ENCODE results near the gene CLK1.
"Not testable (repeated sequence)": the region's sequence is repeated elsewhere in the genome, so short reads cannot be mapped to it uniquely, and the experiment has no call there.

Gene CLK1

GRCh38 chr2:200843993-200844948 is 20.2 kb downstream of the CLK1 start:
- DNase-seq (ENCODE audit: low spot score in 2 of 2) (no peak), ATAC-seq (ENCODE audit: low read depth) (no peak)
- Mint-ChIP-seq H3K27me3 (no peaks in the 10 kb centered on the region), H3K9me3 (no peaks in the 10 kb centered on the region), H3K27ac (no peak overlapping the region), H3K4me3 (no peak overlapping the region), H3K36me3 (no peaks in the 10 kb centered on the region), H3K4me1 (no peaks in the 10 kb centered on the region)

GRCh38 chr2:200839513-200839912 is 24.9 kb downstream of the CLK1 start:
- Mint-ChIP-seq H3K9me3 (peaks cover 6% of the 10 kb centered on the region), H3K4me1 (no peaks in the 10 kb centered on the region), H3K4me3 (no peak overlapping the region), H3K27ac (no peak overlapping the region), H3K36me3 (no peaks in the 10 kb centered on the region), H3K27me3 (no peaks in the 10 kb centered on the region)
- ATAC-seq (ENCODE audit: low read depth) (no peak), DNase-seq (ENCODE audit: low spot score in 2 of 2) (no peak)

- DNase-seq (ENCODE audit: low spot score in 2 of 2) (no peak), ATAC-seq (ENCODE audit: low read depth) (no peak)
- Mint-ChIP-seq H3K9me3 (peaks cover 6% of the 10 kb centered on the region), H3K27ac (no peak overlapping the region), H3K4me1 (no peaks in the 10 kb centered on the region), H3K4me3 (no peak overlapping the region), H3K36me3 (no peaks in the 10 kb centered on the region), H3K27me3 (no peaks in the 10 kb centered on the region)
Measured at GRCh38 chr2:200834701-200835100, 29.8 kb downstream of the CLK1 start.

GRCh38 chr2:200829258-200829655 is 35.2 kb downstream of the CLK1 start:
- ATAC-seq (ENCODE audit: low read depth) = no peak
- Mint-ChIP-seq H3K9me3 (no peaks in the 10 kb centered on the region), H3K4me3 (no peak overlapping the region), H3K27ac (no peak overlapping the region), H3K27me3 (no peaks in the 10 kb centered on the region), H3K4me1 (no peaks in the 10 kb centered on the region), H3K36me3 (peaks cover 7% of the 10 kb centered on the region)
- no peak for DNase-seq (ENCODE audit: low spot score in 2 of 2)

GRCh38 chr2:200828572-200829257 is 35.7 kb downstream of the CLK1 start:
- DNase-seq (ENCODE audit: low spot score in 2 of 2) (no peak), ATAC-seq (ENCODE audit: low read depth) (no peak)
- Mint-ChIP-seq H3K4me3 (no peak overlapping the region), H3K9me3 (no peaks in the 10 kb centered on the region), H3K27ac (no peak overlapping the region), H3K27me3 (no peaks in the 10 kb centered on the region), H3K4me1 (no peaks in the 10 kb centered on the region), H3K36me3 (peaks cover 7% of the 10 kb centered on the region)

GRCh38 chr2:200828104-200828503 is 36.4 kb downstream of the CLK1 start:
- ATAC-seq (ENCODE audit: low read depth) = no peak

GRCh38 chr2:200821686-200822245 is 42.7 kb downstream of the CLK1 start:
- peaks cover 29% of the 10 kb centered on the region for H3K36me3 Mint-ChIP-seq
- H3K9me3 Mint-ChIP-seq = no peaks in the 10 kb centered on the region
- no peak overlapping the region for H3K27ac Mint-ChIP-seq

More at GRCh38 chr2:200828104-200828503, 36.4 kb downstream of the CLK1 start:
- H3K36me3 Mint-ChIP-seq = peaks cover 7% of the 10 kb centered on the region
- H3K4me3 Mint-ChIP-seq = no peak overlapping the region
- DNase-seq (ENCODE audit: low spot score in 2 of 2) = no peak
- H3K27ac Mint-ChIP-seq = peak overlapping the region; percentile 2
- no peaks in the 10 kb centered on the region for H3K9me3 Mint-ChIP-seq
- no peaks in the 10 kb centered on the region for H3K27me3 Mint-ChIP-seq
- no peaks in the 10 kb centered on the region for H3K4me1 Mint-ChIP-seq

GRCh38 chr2:200820573-200821234 is 43.8 kb downstream of the CLK1 start:
- ATAC-seq (ENCODE audit: low read depth) (no peak), DNase-seq (ENCODE audit: low spot score in 2 of 2) (no peak)
- H3K4me1 Mint-ChIP-seq = no peaks in the 10 kb centered on the region
- no peaks in the 10 kb centered on the region for H3K9me3 Mint-ChIP-seq
- H3K4me3 Mint-ChIP-seq = no peak overlapping the region
- no peaks in the 10 kb centered on the region for H3K27me3 Mint-ChIP-seq
- peak overlapping the region; percentile 61 for H3K27ac Mint-ChIP-seq
- peaks cover 32% of the 10 kb centered on the region for H3K36me3 Mint-ChIP-seq

More at GRCh38 chr2:200821686-200822245, 42.7 kb downstream of the CLK1 start:
- H3K27me3 Mint-ChIP-seq = no peaks in the 10 kb centered on the region
- no peak for DNase-seq (ENCODE audit: low spot score in 2 of 2)
- H3K4me1 Mint-ChIP-seq = no peaks in the 10 kb centered on the region
- no peak overlapping the region for H3K4me3 Mint-ChIP-seq
- ATAC-seq (ENCODE audit: low read depth) = no peak

GRCh38 chr2:200818732-200819131 is 45.7 kb downstream of the CLK1 start:
- H3K27ac Mint-ChIP-seq; ATAC-seq (ENCODE audit: low read depth); DNase-seq (ENCODE audit: low spot score in 2 of 2); H3K27me3 Mint-ChIP-seq; H3K9me3 Mint-ChIP-seq; H3K4me3 Mint-ChIP-seq; H3K4me1 Mint-ChIP-seq: not testable (repeated sequence)
- peaks cover 46% of the 10 kb centered on the region for H3K36me3 Mint-ChIP-seq

- ATAC-seq (ENCODE audit: low read depth) (no peak), DNase-seq (ENCODE audit: low spot score in 2 of 2) (no peak)
- Mint-ChIP-seq H3K9me3 (no peaks in the 10 kb centered on the region), H3K36me3 (peaks cover 33% of the 10 kb centered on the region), H3K27me3 (no peaks in the 10 kb centered on the region), H3K4me1 (peaks cover 15% of the 10 kb centered on the region), H3K4me3 (no peak overlapping the region), H3K27ac (no peak overlapping the region)
Measured at GRCh38 chr2:200814917-200815316, 49.5 kb downstream of the CLK1 start.

- Mint-ChIP-seq H3K36me3 (peaks cover 31% of the 10 kb centered on the region), H3K27ac (peak overlapping the region; percentile 38), H3K27me3 (no peaks in the 10 kb centered on the region), H3K4me1 (peaks cover 15% of the 10 kb centered on the region), H3K4me3 (no peak overlapping the region), H3K9me3 (no peaks in the 10 kb centered on the region)
- DNase-seq (ENCODE audit: low spot score in 2 of 2) (no peak), ATAC-seq (ENCODE audit: low read depth) (no peak)
Measured at GRCh38 chr2:200814276-200814815, 50.1 kb downstream of the CLK1 start.

- no peaks in the 10 kb centered on the region for H3K9me3 Mint-ChIP-seq
- peaks cover 23% of the 10 kb centered on the region for H3K36me3 Mint-ChIP-seq
- H3K4me1 Mint-ChIP-seq = peaks cover 15% of the 10 kb centered on the region
- H3K27ac Mint-ChIP-seq = peak overlapping the region; percentile 99
- ATAC-seq (ENCODE audit: low read depth) (peak; percentile 36), DNase-seq (ENCODE audit: low spot score in 2 of 2) (peak in 1 of 2 donors; percentile 60)
- H3K4me3 Mint-ChIP-seq = peak overlapping the region; percentile 95
- H3K27me3 Mint-ChIP-seq = no peaks in the 10 kb centered on the region
Measured at GRCh38 chr2:200812122-200813022, 52.1 kb downstream of the CLK1 start.
